HG03378 (cell line): ENCODE results near the gene HSDL2.

ENCODE experiments used
- ATAC-seq: cut with Tn5 transposase; IDR thresholded peaks from one replicate; pipeline ENCODE4 v1.9.1; 2021; ENCODE audit warnings: mild to moderate bottlenecking, moderate library complexity; ENCODE audit not compliant: unreplicated experiment

Gene HSDL2

GRCh38 chr9:112380102-112380824 is at the start of gene HSDL2:
TSS of gene HSDL2 (plus strand) at chr9:112380108. CDS start at chr9:112380164, 56 bp downstream.
- ATAC-seq: peak; percentile 15

DNA sequence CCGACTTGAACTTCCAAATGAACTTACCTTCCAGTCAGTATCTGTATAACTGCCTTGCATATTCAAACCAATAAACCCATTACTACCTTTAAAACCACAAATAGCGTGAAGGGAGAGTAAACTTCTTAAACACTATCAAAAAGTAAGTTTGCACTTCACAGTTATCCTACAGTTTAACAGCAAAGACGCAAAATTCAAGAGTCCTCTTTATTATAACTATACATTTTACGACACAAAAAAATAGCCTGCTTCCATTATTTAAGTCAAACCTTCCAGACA is 48.3 kb upstream of the HSDL2 start:
- ATAC-seq: no peak

DNA sequence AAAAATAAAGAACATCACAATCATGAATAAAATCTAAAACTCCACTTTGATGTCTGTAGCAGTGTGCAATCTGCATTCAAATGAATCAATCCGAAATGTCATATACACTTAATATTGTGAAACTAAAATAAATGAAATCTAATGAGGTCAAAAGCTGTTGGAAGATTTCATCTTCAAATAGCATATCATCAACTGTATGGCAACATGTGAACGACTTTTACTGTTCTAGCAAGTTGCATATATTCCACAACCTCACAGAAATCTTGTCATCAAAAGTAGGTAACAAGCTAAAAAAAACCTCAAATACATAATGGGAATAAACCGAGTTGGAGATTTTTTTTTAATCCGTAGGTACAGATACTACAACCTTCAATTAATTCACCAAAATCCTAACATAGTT is 47.7 kb upstream of the HSDL2 start:
- ATAC-seq: no peak

- ATAC-seq: no peak
These were observed 47.3 kb upstream of the HSDL2 start for GRCh38 chr9:112332674-112332976.

GRCh38 chr9:112332977-112333638 is 46.8 kb upstream of the HSDL2 start, which contains the start of gene PTBP3:
TSS of gene PTBP3 (minus strand) at chr9:112333619. CDS start at chr9:112297865, 35,754 bp downstream.
- peak; percentile 44 for ATAC-seq

- peak; percentile 36 for ATAC-seq
These were observed 46.1 kb upstream of the HSDL2 start for GRCh38 chr9:112333639-112334431.

DNA sequence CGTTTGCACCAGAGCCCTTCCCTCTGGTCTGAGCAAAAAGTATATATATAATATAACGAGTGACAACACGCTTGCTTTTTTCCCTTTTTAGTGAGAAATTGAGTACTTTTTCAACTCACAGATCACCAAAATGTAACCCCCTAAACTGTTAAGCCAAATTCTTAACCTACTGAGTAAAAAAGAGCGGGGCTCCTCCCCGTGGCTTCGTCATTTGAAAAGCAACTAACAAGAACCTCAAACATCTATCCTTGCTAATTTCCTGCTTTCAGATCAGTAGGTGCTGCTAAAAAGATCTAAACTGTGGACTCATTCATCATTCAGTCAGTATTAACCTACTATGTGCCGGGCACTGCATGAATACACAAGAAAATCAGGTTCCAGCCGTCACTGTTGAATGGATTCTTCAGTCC is 45.5 kb upstream of the HSDL2 start:
- no peak for ATAC-seq

DNA sequence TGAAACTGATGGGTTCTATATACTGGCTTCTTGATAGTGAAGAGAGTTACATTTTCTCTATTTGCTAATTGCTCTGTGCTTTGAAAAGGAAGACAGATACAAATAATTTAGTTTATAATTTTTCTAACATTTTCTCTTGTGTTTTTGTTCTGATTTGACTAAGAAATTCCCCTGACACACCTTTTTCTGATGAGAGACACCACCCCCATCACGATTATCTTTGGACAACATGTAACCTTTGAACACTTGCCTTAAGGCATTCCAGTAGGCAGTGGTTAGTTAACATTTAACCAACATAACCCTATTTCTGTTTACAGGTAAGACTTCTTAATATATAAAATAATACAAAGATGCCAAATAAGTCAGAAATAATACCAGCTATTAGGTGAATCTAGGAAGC is 42.4 kb upstream of the HSDL2 start:
- no peak for ATAC-seq

DNA sequence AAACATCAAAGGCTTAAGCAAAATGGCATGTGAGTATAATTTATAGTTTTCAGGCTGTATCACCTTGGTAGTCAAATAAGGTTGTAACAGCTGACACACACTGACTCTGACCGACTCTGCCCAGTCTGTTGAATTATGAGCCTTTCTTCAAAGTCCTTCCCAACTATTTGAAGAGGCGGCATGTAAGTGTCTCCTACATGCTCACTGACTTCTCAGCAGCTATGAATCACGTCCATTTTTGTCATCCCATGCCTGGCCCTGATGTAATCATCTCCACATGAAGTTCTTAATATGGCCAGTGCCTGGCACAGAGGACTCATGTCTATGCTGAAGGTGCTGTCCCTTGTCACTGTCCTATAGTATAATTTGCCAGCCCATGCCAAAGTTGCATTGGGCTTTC is 41.3 kb upstream of the HSDL2 start:
- ATAC-seq: no peak

GRCh38 chr9:112339886-112340285 is 40.0 kb upstream of the HSDL2 start:
- no peak for ATAC-seq

- no peak for ATAC-seq
These were observed 38.2 kb upstream of the HSDL2 start for GRCh38 chr9:112341730-112342129.

DNA sequence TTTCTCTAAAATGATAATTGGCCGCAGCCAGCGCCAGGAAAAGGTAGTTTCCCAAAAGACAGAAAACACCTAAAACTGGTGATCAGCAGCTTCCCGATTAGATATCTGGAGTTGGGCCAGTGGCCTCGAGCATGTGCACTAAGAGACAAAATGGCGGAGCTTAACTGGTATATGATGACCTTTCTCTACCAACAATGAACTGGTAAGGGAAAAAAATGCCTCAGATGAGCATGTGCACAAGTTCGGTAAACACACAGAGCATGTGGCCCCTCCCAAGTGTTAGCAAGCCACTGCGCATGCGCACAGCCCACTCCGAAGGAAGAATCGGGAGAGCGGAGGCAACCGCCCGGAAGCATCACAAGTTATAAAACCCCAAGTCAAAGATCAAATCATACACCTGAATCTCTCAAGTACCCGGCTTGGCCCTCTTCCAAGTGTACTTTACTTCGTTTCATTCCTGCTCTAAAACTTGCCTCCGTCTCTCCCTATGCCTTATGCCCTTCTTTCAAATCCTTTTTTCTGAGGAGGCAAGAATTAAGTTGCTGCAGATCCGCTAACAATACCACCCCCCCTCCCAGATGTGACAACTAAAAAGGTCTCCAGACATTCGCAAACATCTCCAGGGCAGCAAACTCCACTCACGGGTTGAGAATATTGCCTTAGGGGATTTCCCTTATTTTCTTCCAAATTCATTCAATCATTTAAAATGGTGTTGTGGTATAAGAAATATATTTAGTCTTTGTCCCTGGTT is 31.5 kb upstream of the HSDL2 start:
- ATAC-seq: no peak

- ATAC-seq: no peak
These were observed 30.9 kb upstream of the HSDL2 start for GRCh38 chr9:112349008-112349333.

- ATAC-seq: no peak
These were observed 28.7 kb upstream of the HSDL2 start for GRCh38 chr9:112351184-112351583.

- ATAC-seq: no peak
These were observed 27.7 kb upstream of the HSDL2 start for GRCh38 chr9:112352209-112352608.

GRCh38 chr9:112354081-112354743 is 25.7 kb upstream of the HSDL2 start:
- no peak for ATAC-seq

DNA sequence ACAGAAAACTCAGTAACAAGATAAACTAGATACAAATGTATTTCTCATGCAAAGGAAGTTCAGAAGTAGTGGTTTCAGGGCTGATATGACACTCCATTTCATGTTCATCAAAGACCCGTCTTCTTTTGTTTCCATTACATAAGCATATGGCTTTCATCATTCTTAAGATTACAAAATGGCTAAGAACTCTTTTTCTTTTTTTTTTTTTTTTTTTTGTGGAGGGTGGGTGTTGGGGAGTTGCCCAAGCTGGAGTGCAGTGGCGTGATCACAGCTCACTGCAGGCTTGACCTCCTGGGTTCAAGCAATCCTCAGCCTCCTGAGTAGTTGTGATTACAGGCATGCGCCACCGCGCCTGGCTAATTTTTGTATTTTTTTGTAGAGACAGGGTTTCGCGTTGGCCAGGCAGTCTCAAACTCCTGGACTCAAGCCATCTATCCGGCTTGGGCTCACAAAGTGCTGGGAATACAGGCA is 24.4 kb upstream of the HSDL2 start:
- ATAC-seq: no peak

- ATAC-seq: no peak
These were observed 19.7 kb upstream of the HSDL2 start for GRCh38 chr9:112360047-112360804.

GRCh38 chr9:112361601-112362000 is 18.3 kb upstream of the HSDL2 start:
- ATAC-seq: no peak

DNA sequence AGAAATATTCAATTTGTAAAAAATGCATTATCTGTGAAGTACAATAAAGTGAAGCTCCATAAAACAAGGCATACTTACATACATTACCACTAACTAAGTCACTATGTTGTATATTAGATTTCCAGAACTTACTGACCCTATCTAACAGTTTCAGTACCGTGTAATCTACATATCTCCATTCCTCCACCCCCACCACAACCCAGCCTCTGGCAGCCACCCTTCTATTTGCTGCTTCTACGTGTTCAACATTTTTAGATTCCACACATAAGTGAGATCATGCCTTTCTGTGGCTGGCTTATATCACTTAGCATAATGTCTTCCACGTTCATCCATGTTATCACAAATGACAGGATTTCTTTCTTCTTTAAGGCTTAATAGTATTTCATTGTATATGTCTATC is 15.1 kb upstream of the HSDL2 start:
- no peak for ATAC-seq
